Measurements from ENCODE around the gene OCIAD1.
"Not testable (repeated sequence)": the region's sequence is repeated elsewhere in the genome, so short reads cannot be mapped to it uniquely, and the experiment has no call there.

The OCIAD1 gene

DNA sequence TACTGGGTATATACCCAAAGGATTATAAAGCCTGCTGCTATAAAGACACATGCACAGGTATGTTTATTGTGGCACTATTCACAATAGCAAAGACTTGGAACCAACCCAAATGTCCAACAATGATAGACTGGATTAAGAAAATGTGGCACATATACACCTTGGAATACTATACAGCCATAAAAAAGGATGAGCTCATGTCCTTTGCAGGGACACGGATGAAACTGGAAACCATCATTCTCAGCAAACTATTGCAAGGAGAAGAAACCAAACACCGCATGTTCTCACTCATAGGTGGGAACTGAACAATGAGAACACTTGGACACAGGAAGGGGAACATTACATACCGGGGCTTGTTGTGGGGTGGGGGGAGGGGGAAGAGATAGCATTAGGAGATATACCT lies 58.9 kb downstream of the OCIAD1 start:
- DNase-seq (ENCODE audit: low read depth in 1 of 2, low spot score in 1 of 2): not testable (repeated sequence)

DNA sequence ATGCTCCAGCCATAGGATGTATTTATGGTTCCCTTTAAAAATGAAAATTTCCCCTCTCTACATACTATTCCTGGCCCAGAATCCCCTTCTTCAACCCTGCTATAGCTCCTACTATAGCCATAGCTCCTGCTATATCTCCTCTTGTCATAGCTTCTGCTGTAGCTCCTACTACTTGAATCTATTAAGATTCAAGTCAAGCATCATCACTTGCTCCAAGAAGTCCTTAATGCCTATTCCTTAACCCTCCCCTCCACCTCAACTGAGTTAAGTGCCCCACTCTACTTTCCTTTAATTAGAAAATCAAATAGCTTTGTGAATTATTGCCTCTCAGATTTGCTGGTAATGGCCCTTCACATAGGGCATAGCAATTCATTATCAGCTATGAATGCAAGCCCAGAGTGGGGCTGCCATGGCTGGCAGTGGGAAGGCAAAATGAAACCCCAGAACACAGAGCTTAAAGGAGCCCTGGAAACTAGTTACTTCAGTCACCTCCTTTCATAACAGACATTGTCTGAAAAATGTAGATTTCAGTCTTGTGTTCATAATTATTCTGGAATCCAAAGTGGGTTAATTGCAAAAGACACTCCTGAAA lies 60.2 kb downstream of the OCIAD1 start:
- no peak for DNase-seq (ENCODE audit: low read depth in 1 of 2, low spot score in 1 of 2)

DNA sequence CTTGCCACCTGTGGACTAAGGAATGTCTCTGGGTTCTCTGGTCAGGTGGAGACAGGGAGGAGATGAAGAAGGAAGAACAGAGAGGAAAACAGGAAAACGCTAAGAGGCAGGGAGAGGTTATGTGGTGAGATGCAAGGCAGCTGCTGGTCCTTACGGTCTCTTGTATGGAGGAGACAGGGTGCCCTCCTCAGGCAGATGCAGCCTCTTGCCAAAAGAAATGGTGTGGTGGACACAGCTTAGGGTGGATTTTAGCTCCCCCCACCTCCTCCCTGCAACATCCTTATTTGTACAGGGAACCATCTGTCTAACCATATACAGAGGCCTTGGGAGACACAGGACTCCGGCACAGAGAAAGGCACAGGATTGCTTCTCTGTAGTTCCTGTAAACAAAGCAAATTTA lies 66.0 kb downstream of the OCIAD1 start:
- no peak for DNase-seq (ENCODE audit: low read depth in 1 of 2, low spot score in 1 of 2)

- no peak for DNase-seq (ENCODE audit: low read depth in 1 of 2, low spot score in 1 of 2)
These were observed 68.0 kb downstream of the OCIAD1 start for GRCh38 chr4:48898733-48899431.

- DNase-seq (ENCODE audit: low read depth in 1 of 2, low spot score in 1 of 2): no peak
These were observed 68.5 kb downstream of the OCIAD1 start for GRCh38 chr4:48899432-48899749.

DNA sequence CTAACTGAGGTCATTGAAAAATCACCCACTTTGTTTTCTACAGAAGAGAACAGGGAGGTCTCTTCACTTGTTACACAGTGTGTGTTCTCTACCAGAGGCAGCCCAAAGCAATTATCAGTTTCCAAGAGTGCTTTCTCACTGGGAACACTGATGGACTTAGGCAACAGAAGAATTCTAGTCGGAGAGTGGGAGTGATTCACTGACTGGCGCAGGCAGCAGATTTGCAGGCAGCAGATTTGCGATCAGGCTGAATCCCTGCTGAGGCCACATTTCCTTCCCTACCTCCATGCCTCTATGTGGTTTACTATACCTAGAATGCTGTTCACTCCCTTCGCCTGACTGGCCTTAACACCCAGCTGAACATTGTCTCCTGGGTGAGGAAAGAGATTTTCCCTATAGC lies 69.1 kb downstream of the OCIAD1 start:
- no peak for DNase-seq (ENCODE audit: low read depth in 1 of 2, low spot score in 1 of 2)

DNA sequence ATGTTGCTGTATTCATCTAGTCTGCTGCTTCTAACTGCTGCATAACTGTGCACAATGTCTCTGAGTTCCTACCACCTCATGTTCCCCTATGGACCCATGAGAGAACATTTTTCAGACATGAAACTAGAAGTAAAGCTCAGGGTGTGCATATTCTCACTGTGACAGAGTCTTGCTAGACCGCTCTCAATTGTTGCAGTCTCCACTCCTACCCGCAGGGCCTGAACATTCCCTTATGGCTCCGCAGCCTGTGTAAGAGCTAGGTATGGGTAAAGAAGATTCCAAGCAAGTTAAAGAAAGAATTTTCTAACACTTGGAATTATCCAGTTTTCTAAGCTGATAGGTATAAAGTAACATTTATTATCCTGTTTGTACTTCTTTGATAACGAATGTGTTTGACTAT lies 70.3 kb downstream of the OCIAD1 start:
- DNase-seq (ENCODE audit: low read depth in 1 of 2, low spot score in 1 of 2): no peak

DNA sequence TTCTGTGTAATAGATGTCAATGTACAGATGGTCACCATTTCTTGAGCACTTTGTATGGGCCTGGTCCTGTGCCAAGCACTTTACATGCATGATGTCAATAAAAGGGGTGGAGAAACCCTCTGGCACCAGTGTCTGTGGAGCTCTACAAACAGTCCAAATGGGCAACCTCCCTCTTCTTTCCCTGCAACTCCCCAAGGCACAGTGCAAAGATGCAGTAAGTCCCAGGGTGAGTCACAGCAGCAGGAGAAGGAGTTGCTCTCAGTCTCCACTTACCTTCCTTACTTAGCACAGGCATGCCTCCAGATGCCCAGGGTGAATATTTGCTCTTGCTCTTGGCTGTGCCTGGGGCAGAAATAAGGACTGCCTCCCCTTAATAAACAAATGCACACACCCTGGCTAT lies 71.4 kb downstream of the OCIAD1 start:
- DNase-seq (ENCODE audit: low read depth in 1 of 2, low spot score in 1 of 2): no peak

DNA sequence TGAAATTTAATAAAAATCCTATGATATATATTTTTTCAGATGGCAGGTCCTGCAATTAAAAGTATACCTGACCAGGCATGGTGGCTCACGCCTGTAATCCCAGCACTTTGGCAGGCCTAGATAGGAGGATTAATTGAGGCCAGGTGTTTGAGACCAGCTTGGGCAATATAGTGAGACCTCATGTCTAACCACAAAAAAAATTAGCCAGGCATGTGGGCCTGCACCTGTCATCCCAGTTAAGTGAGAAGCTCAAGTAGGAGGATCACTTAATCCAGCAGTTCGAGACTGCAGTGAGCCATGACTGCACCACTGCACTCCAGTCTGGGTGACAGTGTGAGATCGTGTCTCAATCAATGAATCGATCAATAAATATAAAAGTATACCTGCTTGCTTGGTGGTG lies 73.2 kb downstream of the OCIAD1 start:
- no peak for DNase-seq (ENCODE audit: low read depth in 1 of 2, low spot score in 1 of 2)

DNA sequence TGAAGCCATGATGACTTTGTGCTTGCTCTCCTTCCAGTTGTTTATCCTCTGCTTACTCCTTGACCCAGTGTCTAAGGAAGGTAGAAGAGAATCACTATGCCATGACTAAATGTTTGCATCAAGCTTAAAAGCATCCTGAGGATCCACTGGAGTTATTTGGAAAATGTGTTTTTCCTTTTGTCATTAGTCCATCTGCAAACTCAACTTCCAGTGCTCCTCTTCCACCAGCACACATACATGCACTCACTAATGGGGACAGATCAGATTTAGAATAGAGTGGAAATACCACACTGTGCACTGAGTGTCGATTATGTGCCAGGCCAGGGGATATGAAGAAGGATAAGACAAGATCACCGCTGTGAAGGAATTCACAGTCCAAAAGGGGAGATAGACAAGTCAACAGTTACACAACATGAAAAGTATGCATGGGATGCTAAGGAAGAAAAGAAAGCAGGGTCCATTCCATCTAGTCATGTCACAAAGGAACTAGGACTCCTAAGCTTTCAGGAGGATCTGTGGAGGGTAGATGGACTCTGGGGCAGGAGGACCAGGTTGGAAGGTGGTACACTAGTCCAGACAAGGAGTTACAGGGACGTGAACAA lies 73.8 kb downstream of the OCIAD1 start:
- DNase-seq (ENCODE audit: low read depth in 1 of 2, low spot score in 1 of 2): no peak

DNA sequence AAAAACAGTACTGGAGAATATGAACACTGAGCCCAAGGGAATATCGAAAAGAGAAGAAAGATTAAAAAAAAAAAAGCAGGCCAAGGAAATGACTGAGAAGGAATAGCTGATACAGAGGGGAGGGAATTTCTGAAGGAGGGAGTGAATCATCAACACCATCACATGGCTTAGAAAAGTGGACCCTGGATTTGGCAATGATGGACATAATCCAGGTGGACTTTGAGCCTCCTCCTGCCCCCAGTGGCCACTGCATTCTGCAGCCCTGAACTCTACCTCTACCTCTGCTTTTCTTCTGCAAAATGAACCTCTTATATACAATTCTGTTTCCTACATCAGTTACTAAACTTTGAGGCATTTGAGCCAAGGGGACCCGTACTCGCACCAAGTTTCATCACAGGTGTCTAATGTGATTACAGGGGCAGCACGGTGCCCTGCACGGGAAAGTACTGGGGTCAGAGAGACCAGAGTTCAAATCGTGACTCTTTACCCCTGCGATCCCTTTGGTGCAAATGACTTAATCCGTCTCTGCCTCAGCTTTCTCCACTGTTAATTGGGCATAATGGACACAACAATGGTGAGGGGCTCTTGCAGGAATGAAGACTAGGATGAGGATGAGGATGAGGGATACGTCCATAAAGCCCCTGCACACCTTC lies 74.6 kb downstream of the OCIAD1 start:
- DNase-seq (ENCODE audit: low read depth in 1 of 2, low spot score in 1 of 2): no peak

- peak; percentile 64 to 75 for DNase-seq (ENCODE audit: low read depth in 1 of 2, low spot score in 1 of 2)
These were observed 75.6 kb downstream of the OCIAD1 start, which contains the start of gene OCIAD2 for GRCh38 chr4:48906206-48907173. OCIAD2 (minus strand) TSS chr4:48906774; CDS start chr4:48904549, 2,225 bp downstream.

GRCh38 chr4:48907706-48908477 lies 77.0 kb downstream of the OCIAD1 start:
- DNase-seq (ENCODE audit: low read depth in 1 of 2, low spot score in 1 of 2): no peak

- DNase-seq (ENCODE audit: low read depth in 1 of 2, low spot score in 1 of 2): no peak
These were observed 77.8 kb downstream of the OCIAD1 start for GRCh38 chr4:48908687-48909086.

DNA sequence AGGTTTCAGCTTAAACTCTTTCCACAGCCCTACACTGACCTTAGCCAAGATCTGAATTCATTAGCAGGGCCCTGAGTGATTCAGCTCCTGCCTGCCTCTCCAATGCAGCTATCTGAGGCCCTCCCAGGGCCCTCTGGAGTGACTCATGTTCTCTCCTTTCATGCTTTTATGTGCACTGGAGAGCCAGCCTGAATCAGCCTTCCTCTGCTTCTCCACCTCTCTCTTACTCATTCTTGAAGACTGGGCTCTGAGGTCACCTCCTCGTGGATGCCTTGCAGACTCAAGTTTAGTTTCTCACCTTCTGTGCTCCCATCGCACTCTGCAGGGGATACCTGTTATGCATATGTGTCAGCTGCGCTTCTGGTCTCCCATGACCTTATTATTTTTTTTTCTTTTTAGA lies 78.8 kb downstream of the OCIAD1 start:
- peak; percentile 7 to 30 for DNase-seq (ENCODE audit: low read depth in 1 of 2, low spot score in 1 of 2)

- no peak for DNase-seq (ENCODE audit: low read depth in 1 of 2, low spot score in 1 of 2)
These were observed 79.6 kb downstream of the OCIAD1 start for GRCh38 chr4:48910511-48910910.

All from stimulated activated CD4-positive, alpha-beta T cell treated with anti-CD3 and anti-CD28 coated beads, Interleukin-15, amount 100 ng/mL, for 1 hour (primary cell).